Measurements from ENCODE around the gene EMSY. TPM values are rescaled to one million over a fixed set of nuclear protein-coding genes. Genes with fewer than 3 reads are reported as not detected.
A peak's percentile ranks its signal among the peaks of the same experiment; 100 is the strongest.
"Not testable (repeated sequence)": the region's sequence is repeated elsewhere in the genome, so short reads cannot be mapped to it uniquely, and the experiment has no call there.

Gene EMSY
- total RNA-seq, 1 donor from 2014 or later, result 27.4 TPM

- DNase-seq, result no peak
These were observed 79.6 kb downstream of the EMSY start for GRCh38 chr11:76524461-76524860.

DNA sequence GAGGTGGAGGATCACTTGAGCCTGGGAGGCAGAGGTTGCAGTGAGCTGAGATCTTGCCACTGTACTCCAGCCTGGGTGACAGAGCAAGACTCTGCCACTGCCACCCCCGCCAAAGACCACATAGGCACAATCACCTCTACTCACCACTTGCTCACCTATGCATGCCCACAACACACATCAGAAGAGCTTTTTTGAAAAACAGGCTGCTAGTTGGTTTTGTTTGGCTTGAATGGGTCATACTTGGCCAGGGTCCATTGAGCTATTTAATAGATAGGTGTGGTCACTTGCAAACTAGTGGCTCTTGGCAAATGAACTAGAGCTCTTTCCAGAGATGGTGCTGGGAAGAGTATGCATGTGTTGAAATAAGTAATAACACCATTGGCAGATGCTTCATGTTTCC, 80.1 kb downstream of the EMSY start:
- peak; percentile 21 for DNase-seq

DNA sequence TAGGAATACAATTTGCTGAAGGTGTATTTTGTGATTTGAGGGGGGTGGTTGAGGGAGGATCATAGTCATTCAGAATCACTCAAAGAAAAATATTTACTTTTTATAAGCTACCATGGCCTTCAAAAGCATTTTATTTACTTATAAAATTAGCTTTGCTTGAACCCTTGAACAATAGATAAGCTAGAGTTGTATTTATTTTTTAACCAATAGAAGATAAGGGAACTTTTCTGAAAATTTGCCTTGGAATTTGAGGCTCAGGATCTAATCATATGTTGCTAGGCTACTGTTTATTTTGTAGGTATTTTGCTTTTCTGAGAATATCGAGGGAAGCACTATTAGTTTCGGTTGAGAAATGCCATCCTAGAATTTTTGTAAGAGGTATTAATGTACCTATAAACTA, 82.1 kb downstream of the EMSY start:
- DNase-seq, result no peak

DNA sequence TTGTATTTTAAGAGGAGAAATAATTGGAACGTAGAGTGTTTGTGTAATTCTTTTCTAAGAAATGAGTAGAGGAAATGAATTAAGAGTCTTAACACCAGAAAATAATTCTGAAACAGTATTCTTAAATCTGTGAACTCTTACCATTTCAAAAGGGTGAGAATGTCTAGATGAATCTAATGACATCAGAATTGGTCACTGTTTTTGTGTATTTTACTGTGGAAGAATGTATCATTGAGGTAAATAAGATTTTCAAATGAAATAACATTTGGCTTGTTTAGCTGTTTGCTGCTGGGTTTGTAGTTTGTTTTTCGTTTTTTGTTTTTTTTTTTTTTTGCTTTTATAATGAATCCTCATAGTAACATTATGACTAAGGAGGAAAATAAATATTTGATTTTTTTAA, 97.6 kb downstream of the EMSY start:
- no peak for DNase-seq

GRCh38 chr11:76543006-76543703, 98.3 kb downstream of the EMSY start:
- DNase-seq, result no peak

DNA sequence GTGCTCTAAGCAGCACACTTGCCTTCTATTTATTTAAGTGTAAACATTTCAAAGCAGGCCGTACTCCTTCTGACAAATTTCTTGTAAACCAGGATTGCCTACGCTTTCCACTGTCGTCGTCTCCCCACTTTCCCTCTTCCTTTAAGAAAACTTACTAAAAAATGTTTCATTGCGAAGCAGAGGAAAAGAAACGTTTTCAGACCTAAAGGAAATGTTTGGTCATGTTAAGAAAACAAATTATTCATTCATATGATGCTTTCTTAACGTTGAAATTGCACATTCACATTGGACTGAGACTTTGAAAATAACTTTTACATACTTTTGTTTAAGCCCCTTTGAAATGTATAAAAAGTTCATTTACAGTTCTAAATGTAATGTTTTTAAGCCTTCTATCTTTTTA, 106.0 kb downstream of the EMSY start:
- no peak for DNase-seq

- DNase-seq, result peak; percentile 9
These were observed 106.6 kb downstream of the EMSY start for GRCh38 chr11:76551400-76551799.

DNA sequence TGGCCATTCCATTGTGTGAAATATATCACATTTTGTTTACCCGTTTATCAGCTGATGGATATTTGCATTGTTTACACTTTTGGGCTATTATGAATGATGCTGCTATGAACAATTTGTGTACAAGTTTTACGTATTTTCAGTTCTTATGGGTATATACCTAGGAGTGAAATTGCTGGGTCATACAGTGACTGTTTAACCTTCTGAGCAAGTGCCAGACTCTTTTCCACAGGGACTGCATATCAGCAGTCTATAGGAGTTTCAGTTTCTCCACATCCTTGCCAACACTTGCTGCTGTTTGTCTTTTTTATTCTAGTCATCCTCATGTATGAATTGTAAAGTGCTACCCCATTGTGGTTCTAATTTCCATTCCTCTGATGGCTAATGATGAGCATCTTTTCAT, 108.2 kb downstream of the EMSY start:
- DNase-seq, result no peak

- DNase-seq, result no peak
These were observed 109.0 kb downstream of the EMSY start for GRCh38 chr11:76553554-76554476.

- no peak for DNase-seq
These were observed 109.9 kb downstream of the EMSY start for GRCh38 chr11:76554767-76555166.

DNA sequence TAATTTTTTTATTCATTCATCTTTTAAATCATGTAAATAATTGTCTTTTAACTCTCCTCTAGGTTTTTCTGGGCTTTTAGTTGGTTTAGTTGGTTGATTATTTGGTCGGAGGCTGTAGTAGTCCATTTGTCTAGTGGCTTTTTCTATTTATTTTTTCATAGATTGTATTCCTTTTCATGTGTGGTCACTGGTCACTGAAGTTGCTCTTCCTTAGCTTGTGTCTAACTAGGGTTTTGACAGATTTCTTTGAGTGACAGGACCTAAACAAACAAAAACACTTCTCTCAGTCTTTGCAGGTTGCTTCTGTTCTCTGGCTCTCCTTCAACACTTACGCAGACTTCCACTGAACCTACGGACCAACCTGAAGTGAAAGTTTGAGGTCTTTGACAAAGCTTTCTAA, 112.6 kb downstream of the EMSY start:
- no peak for DNase-seq

- no peak for DNase-seq
These were observed 113.7 kb downstream of the EMSY start for GRCh38 chr11:76558473-76558872.

DNA sequence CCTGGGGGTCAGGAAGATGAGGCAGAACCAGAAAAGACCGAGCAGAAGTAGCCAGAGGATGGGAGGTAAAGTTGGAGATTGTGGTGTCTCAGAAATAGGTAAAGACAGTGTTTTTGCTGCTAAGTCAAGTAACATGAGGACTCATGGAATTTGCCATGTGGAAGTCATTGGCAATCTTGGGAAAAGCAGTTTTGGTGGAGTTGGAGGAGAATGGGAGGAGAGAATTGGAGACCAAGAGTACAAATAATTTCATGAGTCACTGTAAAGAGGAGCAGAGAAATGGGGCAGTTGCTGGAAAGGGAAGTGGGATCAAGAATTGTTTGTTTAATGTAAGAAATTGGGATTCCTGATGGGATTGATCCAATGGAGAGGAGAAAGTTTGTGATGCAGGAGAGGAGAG, 114.1 kb downstream of the EMSY start:
- no peak for DNase-seq

DNA sequence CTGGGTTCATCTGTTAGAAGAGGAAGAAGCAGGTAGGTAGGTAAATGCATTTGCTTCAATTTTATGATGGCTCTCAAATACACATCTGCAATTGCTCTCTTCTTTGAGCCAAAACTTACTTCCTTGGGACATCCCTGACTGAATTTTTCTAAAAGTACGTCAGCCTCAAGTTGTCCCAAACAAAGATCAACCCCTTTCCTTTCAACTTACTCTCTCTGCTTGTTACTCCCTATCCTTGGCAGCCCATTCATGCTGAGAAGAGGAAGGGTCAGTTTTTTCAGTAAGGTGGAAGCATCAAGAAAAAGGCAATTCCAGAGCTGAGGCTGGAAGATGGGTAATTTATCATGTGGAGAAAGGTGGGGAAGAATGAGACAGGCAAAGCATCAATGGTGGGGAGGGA, 114.5 kb downstream of the EMSY start:
- peak; percentile 23 for DNase-seq

DNA sequence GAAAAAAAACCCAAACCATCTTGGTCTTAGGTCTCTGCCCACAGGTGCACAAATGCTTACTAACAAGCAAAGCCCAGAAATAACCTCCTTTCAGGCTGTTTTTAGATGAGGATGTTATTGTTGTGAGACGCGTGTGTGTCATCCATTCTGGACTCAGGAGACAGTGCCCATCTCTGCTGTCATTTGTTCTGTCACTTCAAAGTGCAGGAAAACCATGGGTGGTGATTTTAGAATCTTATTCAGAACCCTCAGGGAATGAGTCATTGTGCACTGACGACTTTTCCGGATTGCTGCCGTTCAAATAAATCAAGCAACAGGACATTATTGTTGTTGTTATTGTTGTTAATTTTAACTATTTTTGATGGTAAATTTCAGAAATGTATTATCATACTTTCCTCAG, 115.4 kb downstream of the EMSY start:
- no peak for DNase-seq

- DNase-seq, result peak; percentile 11
These were observed 116.4 kb downstream of the EMSY start for GRCh38 chr11:76561245-76561644.

DNA sequence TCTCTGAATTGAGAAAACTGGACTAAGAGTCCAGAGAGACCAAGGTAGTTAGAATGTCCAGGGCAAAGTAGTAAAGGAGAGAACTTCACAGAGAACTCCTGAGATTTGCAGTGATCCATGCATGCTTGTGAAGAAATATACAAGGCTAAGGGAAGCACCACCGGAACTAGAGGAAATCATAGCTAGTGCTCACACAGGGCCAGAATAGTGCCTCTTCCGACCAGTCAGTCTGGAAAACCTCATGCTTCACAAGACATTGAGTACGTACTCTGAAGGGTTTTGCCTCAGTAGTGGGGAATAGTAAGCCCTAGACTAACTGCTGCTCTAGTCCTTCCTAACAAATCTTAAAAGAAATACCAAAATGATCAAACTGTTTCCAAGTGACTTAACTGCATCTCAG, 117.7 kb downstream of the EMSY start:
- no peak for DNase-seq

DNA sequence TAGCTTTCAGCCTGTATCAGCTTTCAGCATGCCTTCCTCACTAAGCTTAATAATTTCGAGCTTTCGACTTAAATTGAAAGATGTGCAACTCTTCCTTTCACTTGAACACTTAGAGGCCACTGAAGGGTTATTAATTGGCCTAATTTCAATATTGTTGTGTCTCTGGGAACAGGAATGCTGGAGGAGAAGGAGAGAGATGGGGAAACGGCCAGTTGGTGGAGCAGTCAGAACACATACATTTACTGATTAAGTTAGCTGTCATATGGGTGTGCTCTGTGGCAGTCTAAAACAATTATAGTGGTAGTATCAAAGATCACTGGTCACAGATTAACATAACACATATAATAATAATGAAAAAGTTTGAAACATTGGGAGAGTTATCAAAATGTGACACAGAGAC, 119.5 kb downstream of the EMSY start:
- DNase-seq, result no peak

GRCh38 chr11:76566811-76567210, 122.0 kb downstream of the EMSY start:
- DNase-seq, result no peak

DNA sequence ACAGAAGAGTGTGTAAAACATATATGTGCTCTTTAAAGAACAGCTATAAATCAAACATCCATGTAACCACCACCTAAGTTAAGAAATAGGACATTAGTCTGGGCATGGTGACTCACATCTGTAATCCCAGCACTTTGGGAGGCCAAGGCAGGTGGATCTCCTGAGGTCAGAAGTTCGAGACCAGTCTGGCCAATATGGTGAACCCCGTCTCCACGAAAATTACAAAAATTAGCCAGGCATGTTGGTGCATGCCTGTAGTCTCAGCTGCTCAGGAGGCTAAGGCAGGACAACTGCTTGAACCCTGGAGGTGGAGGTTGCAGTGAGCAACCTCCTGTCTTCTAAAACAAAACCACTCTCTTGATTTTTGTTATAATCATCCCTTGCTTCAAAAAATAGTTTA, 122.4 kb downstream of the EMSY start:
- no peak for DNase-seq

- DNase-seq, result no peak
These were observed 123.3 kb downstream of the EMSY start for GRCh38 chr11:76568139-76568538.

- no peak for DNase-seq
These were observed 123.8 kb downstream of the EMSY start for GRCh38 chr11:76568621-76569020.

- not testable (repeated sequence) for DNase-seq
These were observed 127.5 kb downstream of the EMSY start for GRCh38 chr11:76572181-76572875.
